ENCODE measurements around the gene PLTP.
"Not testable (repeated sequence)": the region's sequence is repeated elsewhere in the genome, so short reads cannot be mapped to it uniquely, and the experiment has no call there.

Gene PLTP

GRCh38 chr20:45911486-45912343, at the start of gene PLTP:
Gene PLTP, minus strand, starts transcription at chr20:45912155. Its CDS starts 703 bp downstream, at chr20:45911452.
- Histone ChIP-seq H3K27me3 (ENCODE audit: control insufficient read depth, insufficient read depth, low read length) (no peaks in the 10 kb centered on the region), H3K27ac (ENCODE audit: low read depth, low read length) (peak within 1 kb of the TSS; percentile 82), H3K4me1 (ENCODE audit: control insufficient read depth, insufficient read depth, low read length) (peaks cover 7% of the 10 kb centered on the region), H3K4me3 (ENCODE audit: low read length) (peak within 1 kb of the TSS; percentile 83), H3K36me3 (ENCODE audit: control insufficient read depth, insufficient read depth, low read length) (no peaks in the 10 kb centered on the region), H3K9ac (ENCODE audit: low read length) (peak within 1 kb of the TSS; percentile 73)

- peaks cover 61% of the 10 kb centered on the region for H3K36me3 ChIP-seq (ENCODE audit: control insufficient read depth, insufficient read depth, low read length)
- no peak overlapping the region for H3K9ac ChIP-seq (ENCODE audit: low read length)
- H3K4me1 ChIP-seq (ENCODE audit: control insufficient read depth, insufficient read depth, low read length) = no peaks in the 10 kb centered on the region
- H3K27me3 ChIP-seq (ENCODE audit: control insufficient read depth, insufficient read depth, low read length) = no peaks in the 10 kb centered on the region
- H3K4me3 ChIP-seq (ENCODE audit: low read length) = no peak overlapping the region
- H3K27ac ChIP-seq (ENCODE audit: low read depth, low read length) = no peak overlapping the region
Measured at GRCh38 chr20:45959956-45960630, 48.1 kb upstream of the PLTP start.

GRCh38 chr20:45959126-45959525, 47.2 kb upstream of the PLTP start:
- Histone ChIP-seq H3K9ac (ENCODE audit: low read length) (no peak overlapping the region), H3K4me1 (ENCODE audit: control insufficient read depth, insufficient read depth, low read length) (no peaks in the 10 kb centered on the region), H3K4me3 (ENCODE audit: low read length) (no peak overlapping the region), H3K36me3 (ENCODE audit: control insufficient read depth, insufficient read depth, low read length) (peaks cover 55% of the 10 kb centered on the region), H3K27ac (ENCODE audit: low read depth, low read length) (no peak overlapping the region), H3K27me3 (ENCODE audit: control insufficient read depth, insufficient read depth, low read length) (no peaks in the 10 kb centered on the region)

DNA sequence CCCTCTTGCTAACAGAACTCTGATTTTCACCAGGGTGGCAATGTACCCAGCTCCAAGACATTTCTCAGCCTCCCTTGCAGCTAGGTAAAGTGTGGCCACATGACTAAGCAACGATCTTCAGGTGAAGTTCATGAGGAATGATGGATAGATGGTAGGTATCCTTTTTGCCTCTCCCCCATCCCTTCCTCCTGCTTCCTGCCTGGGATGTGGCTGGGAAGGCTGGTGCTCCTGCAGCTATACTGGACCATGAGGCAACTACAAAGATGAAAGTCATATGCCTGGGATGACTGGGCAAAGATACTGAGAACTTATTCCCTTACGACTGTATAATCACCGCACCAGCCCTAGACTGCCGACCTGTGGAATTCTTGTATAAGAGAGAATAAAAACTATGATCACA, 46.6 kb upstream of the PLTP start:
- Histone ChIP-seq H3K4me3 (ENCODE audit: low read length) (no peak overlapping the region), H3K9ac (ENCODE audit: low read length) (no peak overlapping the region), H3K27me3 (ENCODE audit: control insufficient read depth, insufficient read depth, low read length) (no peaks in the 10 kb centered on the region), H3K36me3 (ENCODE audit: control insufficient read depth, insufficient read depth, low read length) (peaks cover 51% of the 10 kb centered on the region), H3K27ac (ENCODE audit: low read depth, low read length) (no peak overlapping the region), H3K4me1 (ENCODE audit: control insufficient read depth, insufficient read depth, low read length) (no peaks in the 10 kb centered on the region)

DNA sequence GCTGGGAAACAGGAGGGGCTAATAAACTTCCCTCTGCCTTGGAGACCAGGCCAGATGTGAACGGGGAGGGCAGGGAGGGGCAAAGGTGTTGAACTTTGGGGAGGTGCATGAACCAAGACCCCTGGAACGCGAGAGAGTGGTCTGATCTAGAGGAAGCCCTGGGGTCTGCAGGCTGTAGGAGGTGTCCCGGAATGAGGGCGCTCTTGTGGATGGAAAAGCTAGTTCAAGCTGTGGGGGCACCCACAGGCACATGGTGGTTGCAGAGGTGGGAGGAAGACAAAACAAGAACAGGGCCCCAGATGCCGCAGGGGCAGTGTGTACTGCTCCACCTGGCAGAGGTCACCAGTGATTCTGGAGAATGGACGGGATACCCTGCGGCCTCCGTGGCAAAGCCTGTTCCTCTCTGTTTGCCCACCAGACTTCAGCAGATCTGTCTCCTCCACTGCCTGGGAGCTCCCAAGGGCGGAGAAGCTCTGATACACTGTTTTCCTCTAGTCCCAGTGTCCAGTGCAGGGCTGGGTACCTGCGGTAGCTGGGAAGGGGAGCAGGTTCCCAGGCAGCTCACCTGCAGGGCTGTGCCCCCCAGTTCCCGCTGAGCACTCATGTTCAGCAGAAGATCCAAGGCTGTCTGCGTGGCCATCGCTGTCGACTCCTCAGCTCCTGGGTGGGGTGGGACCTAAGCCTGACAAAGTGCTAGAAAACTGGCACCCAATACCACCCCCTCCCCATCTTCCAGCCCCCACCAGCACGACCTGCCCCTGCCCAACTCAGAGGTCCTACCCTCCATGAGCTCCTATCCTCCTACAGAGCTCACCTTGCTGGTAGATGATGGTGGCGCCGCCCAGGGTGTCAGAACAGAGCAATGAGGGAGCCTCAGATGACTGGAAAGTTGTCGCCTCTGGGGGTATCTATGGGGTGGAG, 45.3 kb upstream of the PLTP start:
- Histone ChIP-seq H3K4me1 (ENCODE audit: control insufficient read depth, insufficient read depth, low read length) (no peaks in the 10 kb centered on the region), H3K27ac (ENCODE audit: low read depth, low read length) (no peak overlapping the region), H3K4me3 (ENCODE audit: low read length) (no peak overlapping the region), H3K9ac (ENCODE audit: low read length) (no peak overlapping the region), H3K36me3 (ENCODE audit: control insufficient read depth, insufficient read depth, low read length) (peaks cover 47% of the 10 kb centered on the region), H3K27me3 (ENCODE audit: control insufficient read depth, insufficient read depth, low read length) (no peaks in the 10 kb centered on the region)

GRCh38 chr20:45956326-45956725, 44.4 kb upstream of the PLTP start:
- H3K36me3 ChIP-seq (ENCODE audit: control insufficient read depth, insufficient read depth, low read length) = peaks cover 47% of the 10 kb centered on the region
- not testable (repeated sequence) for H3K4me3 ChIP-seq (ENCODE audit: low read length); H3K27me3 ChIP-seq (ENCODE audit: control insufficient read depth, insufficient read depth, low read length); H3K9ac ChIP-seq (ENCODE audit: low read length); H3K27ac ChIP-seq (ENCODE audit: low read depth, low read length); H3K4me1 ChIP-seq (ENCODE audit: control insufficient read depth, insufficient read depth, low read length)

DNA sequence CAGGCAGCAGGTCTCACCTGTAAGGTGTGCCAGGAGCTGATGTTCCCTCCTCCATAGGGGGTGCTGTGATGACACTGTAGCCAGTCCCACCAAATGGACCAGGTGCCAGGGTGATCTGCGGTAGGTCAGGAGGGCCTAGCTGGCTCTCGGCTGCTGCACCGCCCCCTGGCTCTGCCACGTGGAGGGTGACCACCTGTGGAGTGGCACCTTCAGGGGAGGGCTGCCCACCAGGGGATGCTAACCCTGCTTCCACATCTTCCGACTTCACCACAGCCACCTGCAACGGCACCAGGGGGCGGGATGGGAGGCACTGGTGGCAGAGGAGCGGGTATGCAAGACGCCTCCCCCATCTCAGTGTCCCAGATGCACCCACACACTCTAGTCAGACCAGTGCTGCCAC, 41.7 kb upstream of the PLTP start:
- no peak overlapping the region for H3K27ac ChIP-seq (ENCODE audit: low read depth, low read length)
- no peaks in the 10 kb centered on the region for H3K4me1 ChIP-seq (ENCODE audit: control insufficient read depth, insufficient read depth, low read length)
- H3K4me3 ChIP-seq (ENCODE audit: low read length) = no peak overlapping the region
- peaks cover 48% of the 10 kb centered on the region for H3K36me3 ChIP-seq (ENCODE audit: control insufficient read depth, insufficient read depth, low read length)
- H3K9ac ChIP-seq (ENCODE audit: low read length) = no peak overlapping the region
- no peaks in the 10 kb centered on the region for H3K27me3 ChIP-seq (ENCODE audit: control insufficient read depth, insufficient read depth, low read length)

GRCh38 chr20:45952861-45953260, 40.9 kb upstream of the PLTP start:
- no peak overlapping the region for H3K27ac ChIP-seq (ENCODE audit: low read depth, low read length)
- H3K4me3 ChIP-seq (ENCODE audit: low read length) = no peak overlapping the region
- no peak overlapping the region for H3K9ac ChIP-seq (ENCODE audit: low read length)
- H3K36me3 ChIP-seq (ENCODE audit: control insufficient read depth, insufficient read depth, low read length) = peaks cover 49% of the 10 kb centered on the region
- H3K4me1 ChIP-seq (ENCODE audit: control insufficient read depth, insufficient read depth, low read length) = no peaks in the 10 kb centered on the region
- no peaks in the 10 kb centered on the region for H3K27me3 ChIP-seq (ENCODE audit: control insufficient read depth, insufficient read depth, low read length)

DNA sequence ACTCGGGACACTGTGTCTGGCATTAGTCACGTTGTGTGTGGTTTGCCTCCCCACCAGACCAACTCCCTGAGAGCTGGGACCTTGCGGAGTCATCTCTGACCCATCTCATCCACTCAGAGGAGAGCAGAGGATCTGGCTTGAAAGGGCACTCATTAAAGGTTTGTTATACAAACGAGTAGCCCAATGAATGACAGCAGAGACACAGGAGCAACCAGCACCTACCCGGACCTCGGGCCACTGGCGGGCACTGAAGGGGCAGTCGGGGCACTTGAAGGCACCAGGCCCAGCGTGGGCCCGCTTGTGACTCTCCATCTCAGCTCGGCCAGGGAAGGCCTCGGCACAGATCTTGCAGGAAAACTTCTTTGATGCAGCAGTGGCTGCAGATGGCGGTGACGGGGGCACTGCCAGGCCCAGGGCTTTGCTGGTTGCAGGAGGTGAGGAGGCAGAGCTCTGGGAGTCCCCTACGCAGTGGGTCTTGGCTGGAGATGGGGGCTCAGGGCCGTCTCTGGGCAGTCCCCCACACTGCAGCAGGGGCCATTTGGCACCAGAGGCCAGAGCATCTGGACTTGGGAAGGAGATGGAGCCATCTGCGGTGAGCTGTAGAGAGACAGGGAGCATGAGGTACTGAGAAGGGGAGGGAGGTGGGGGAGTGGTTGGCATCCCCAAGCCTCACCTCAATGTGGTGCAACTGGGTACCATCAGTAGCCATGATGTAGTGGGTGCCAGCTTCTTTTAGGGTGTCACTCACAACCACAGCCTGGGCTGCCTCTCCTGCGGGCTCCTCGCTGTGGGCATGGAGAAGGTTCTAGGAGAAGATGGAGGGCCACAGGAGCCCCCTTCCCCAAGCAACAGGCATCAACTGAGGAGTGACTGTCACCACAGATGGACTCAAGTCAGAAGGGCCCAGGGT, 40.2 kb upstream of the PLTP start:
- Histone ChIP-seq H3K27ac (ENCODE audit: low read depth, low read length) (no peak overlapping the region), H3K36me3 (ENCODE audit: control insufficient read depth, insufficient read depth, low read length) (peaks cover 46% of the 10 kb centered on the region), H3K4me3 (ENCODE audit: low read length) (no peak overlapping the region), H3K9ac (ENCODE audit: low read length) (no peak overlapping the region), H3K27me3 (ENCODE audit: control insufficient read depth, insufficient read depth, low read length) (no peaks in the 10 kb centered on the region), H3K4me1 (ENCODE audit: control insufficient read depth, insufficient read depth, low read length) (no peaks in the 10 kb centered on the region)

DNA sequence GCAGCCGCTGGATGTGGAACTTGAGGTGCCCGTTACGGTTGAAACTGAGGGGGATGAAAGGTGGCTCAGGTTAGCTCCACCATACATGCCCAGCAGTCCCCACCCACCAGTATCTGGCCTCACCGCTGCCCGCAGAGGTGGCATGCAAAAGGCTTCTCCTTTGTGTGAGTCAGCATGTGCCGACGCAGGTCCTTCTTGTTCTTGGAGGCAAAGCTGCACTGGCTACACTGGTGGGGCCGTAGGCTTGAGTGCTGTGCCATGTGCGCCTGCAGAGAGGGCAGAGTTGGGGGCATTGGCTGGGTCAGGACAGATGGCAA, 38.3 kb upstream of the PLTP start:
- H3K27me3 ChIP-seq (ENCODE audit: control insufficient read depth, insufficient read depth, low read length) = no peaks in the 10 kb centered on the region
- no peaks in the 10 kb centered on the region for H3K4me1 ChIP-seq (ENCODE audit: control insufficient read depth, insufficient read depth, low read length)
- no peak overlapping the region for H3K9ac ChIP-seq (ENCODE audit: low read length)
- H3K36me3 ChIP-seq (ENCODE audit: control insufficient read depth, insufficient read depth, low read length) = peaks cover 61% of the 10 kb centered on the region
- no peak overlapping the region for H3K27ac ChIP-seq (ENCODE audit: low read depth, low read length)
- no peak overlapping the region for H3K4me3 ChIP-seq (ENCODE audit: low read length)

DNA sequence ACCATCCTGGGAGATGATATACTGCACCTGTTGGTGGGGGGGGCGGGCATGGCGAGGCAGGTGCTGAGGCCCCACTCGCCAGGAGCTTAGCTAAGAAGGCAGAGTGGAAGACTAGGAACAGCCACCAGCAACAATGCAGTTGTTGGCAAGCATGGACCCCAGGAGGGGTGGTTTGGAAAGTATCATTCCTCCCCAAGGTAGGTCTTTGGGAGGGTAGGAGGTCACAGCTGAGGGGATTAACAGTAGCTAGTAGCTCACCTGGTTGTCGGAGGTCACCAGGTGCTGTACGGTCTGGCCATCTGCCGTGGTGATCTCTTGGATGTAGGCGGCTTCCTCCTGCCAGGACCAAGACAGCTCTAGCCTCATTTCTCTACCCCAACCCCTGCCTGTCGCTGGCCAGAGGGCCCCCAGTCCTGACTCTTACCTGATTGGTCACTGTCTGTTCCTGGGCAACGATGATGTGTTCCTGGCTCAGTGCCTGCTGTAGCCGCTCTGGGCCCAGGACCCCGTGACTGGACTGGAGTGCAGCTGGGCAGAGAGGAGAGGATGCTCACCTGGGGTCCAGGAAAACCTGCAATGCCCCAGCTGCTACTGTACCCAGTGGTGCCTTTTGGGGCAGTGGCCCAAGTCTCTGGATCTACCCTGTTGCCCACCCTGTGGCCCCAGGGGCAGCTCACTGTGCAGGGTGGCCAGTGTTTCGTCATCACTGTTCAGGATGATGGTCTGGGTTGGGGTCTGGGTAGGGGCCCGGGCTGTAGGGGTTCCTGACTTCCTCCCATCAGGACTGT, 37.8 kb upstream of the PLTP start:
- H3K36me3 ChIP-seq (ENCODE audit: control insufficient read depth, insufficient read depth, low read length) = peaks cover 67% of the 10 kb centered on the region
- no peak overlapping the region for H3K27ac ChIP-seq (ENCODE audit: low read depth, low read length)
- H3K27me3 ChIP-seq (ENCODE audit: control insufficient read depth, insufficient read depth, low read length) = no peaks in the 10 kb centered on the region
- no peak overlapping the region for H3K9ac ChIP-seq (ENCODE audit: low read length)
- no peak overlapping the region for H3K4me3 ChIP-seq (ENCODE audit: low read length)
- H3K4me1 ChIP-seq (ENCODE audit: control insufficient read depth, insufficient read depth, low read length) = no peaks in the 10 kb centered on the region

Measured in rectal smooth muscle tissue (tissue), 1 donor.